PC-3 (cell line): ENCODE results near the gene CBARP. TPM values are rescaled to one million over a fixed set of nuclear protein-coding genes. Genes with fewer than 3 reads are reported as not detected.

ENCODE experiments used
- ATAC-seq: fragments of 200-7000 bp; cut with Tn5 transposase; 2 replicates; pipeline ENCODE4 v1.9.1; 2020; ENCODE audit warnings: mild to moderate bottlenecking, moderate library complexity
- BruUV-seq: library from RNA; stranded (reverse); fragments of 400-500 nt; replicated peaks from 2 replicates; lab custom pipeline; 2021; lab: Mats Ljungman, UMichigan
- CTCF ChIA-PET: fragments of 300-600 bp; sonication (Branson Sonifier 250); formaldehyde crosslinking; loops from one replicate; lab custom pipeline; 2022; ENCODE audit warnings: antibody characterized with exemption; lab: Charles Lee
- POLR2A ChIA-PET: fragments of 300-600 bp; sonication (Branson Sonifier 250); formaldehyde crosslinking; loops from one replicate; lab custom pipeline; 2022; ENCODE audit warnings: antibody characterized with exemption; ENCODE audit not compliant: unreplicated experiment; lab: Charles Lee
- DNase-seq: peaks from one replicate; pipeline ENCODE4 v3.0.0-alpha.2; 2015
- H2AFZ ChIP-seq: fragments of 300-600 bp; sonication (generic); 2 replicates; pipeline ENCODE4 v1.6.0; 2016; ENCODE audit warnings: antibody characterized with exemption, low read length
- H3F3A ChIP-seq: fragments of 300-600 bp; sonication (generic); one replicate; pipeline ENCODE4 v1.6.0; 2017; ENCODE audit warnings: antibody characterized with exemption, low read length, control low read depth, mild to moderate bottlenecking; ENCODE audit not compliant: unreplicated experiment
- H3K27ac ChIP-seq: fragments of 300-600 bp; sonication (generic); 2 replicates; pipeline ENCODE4 v1.5.1; 2016; ENCODE audit warnings: mild to moderate bottlenecking, low read length
- H3K27me3 ChIP-seq: fragments of 300-600 bp; sonication (generic); 2 replicates; pipeline ENCODE4 v1.6.1; 2016; ENCODE audit warnings: low read length, mixed read lengths
- H3K36me3 ChIP-seq: fragments of 300-600 bp; sonication (generic); 2 replicates; pipeline ENCODE4 v1.6.1; 2016; ENCODE audit warnings: low read depth, mixed run types, low read length, mixed read lengths
- H3K4me1 ChIP-seq: fragments of 300-600 bp; sonication (generic); 2 replicates; pipeline ENCODE4 v1.5.1; 2016; ENCODE audit warnings: low read length; ENCODE audit not compliant: insufficient read depth
- H3K4me2 ChIP-seq: fragments of 300-600 bp; sonication (generic); 2 replicates; pipeline ENCODE4 v1.6.0; 2016; ENCODE audit warnings: low read length
- H3K4me3 ChIP-seq: fragments of 300-600 bp; sonication (generic); 2 replicates; pipeline ENCODE4 v1.5.1; 2016; ENCODE audit warnings: mild to moderate bottlenecking, low read length, mixed read lengths
- H3K79me2 ChIP-seq: fragments of 300-600 bp; sonication (generic); 2 replicates; pipeline ENCODE4 v1.6.1; 2017; ENCODE audit warnings: low read length, mixed read lengths
- H3K9ac ChIP-seq: fragments of 300-600 bp; sonication (generic); 2 replicates; pipeline ENCODE4 v1.6.0; 2016; ENCODE audit warnings: mild to moderate bottlenecking, low read length
- H3K9me2 ChIP-seq: fragments of 300-600 bp; sonication (generic); replicated peaks from 2 replicates; pipeline ENCODE4 v1.6.1; 2016; ENCODE audit warnings: mixed run types, low read length, mixed read lengths
- H3K9me3 ChIP-seq: fragments of 300-600 bp; sonication (generic); 2 replicates; pipeline ENCODE4 v1.6.1; 2016; ENCODE audit warnings: low read length, mixed read lengths
- H4K20me1 ChIP-seq: fragments of 300-600 bp; sonication (generic); 2 replicates; pipeline ENCODE4 v1.6.1; 2016; ENCODE audit warnings: low read length, mixed read lengths
- CTCF ChIP-seq: fragments of 300-600 bp; sonication (generic); conservative IDR thresholded peaks from 2 replicates; pipeline ENCODE4 v1.5.1; 2017; ENCODE audit warnings: antibody characterized with exemption, low read depth, mild to moderate bottlenecking, low read length
- EZH2 ChIP-seq: fragments of 300-600 bp; sonication (generic); IDR thresholded peaks from one replicate; pipeline ENCODE4 v1.6.1; 2017; ENCODE audit warnings: antibody characterized with exemption, mild to moderate bottlenecking, low read length; ENCODE audit not compliant: unreplicated experiment
- EZH2phosphoT487 ChIP-seq: fragments of 300-600 bp; sonication (generic); IDR thresholded peaks from 2 replicates; pipeline ENCODE4 v1.6.1; 2018; ENCODE audit warnings: mild to moderate bottlenecking, antibody characterized with exemption, low read length, borderline replicate concordance
- intact Hi-C: fragments of 100-400 bp; cut with micrococcal nuclease; formaldehyde crosslinking; loops from 2 replicates; pipeline ENCODE4 v1.9.0; 2023
- total RNA-seq: library from RNA; depleted of rRNA; stranded (reverse); fragments of >200 nt; gene quantifications from 2 replicates; pipeline ENCODE4 v1.2.3, GENCODE V29; 2014

The CBARP gene
- total RNA-seq, 1 experiment from 2014 or later = 3.3 TPM

GRCh38 chr19:1237027-1237659 lies 662 bp downstream of the CBARP start:
- no peak for ATAC-seq
- BruUV-seq = no TSS peak

GRCh38 chr19:1236576-1236975 lies 1.2 kb downstream of the CBARP start:
- intact Hi-C loops = no loop called here
- H3K9ac ChIP-seq = no peak overlapping the region
- no peaks in the 10 kb centered on the region for H3F3A ChIP-seq
- BruUV-seq = no TSS peak
- H3K27me3 ChIP-seq = no peaks in the 10 kb centered on the region
- 0 out of 2 replicates have a peak overlapping the region, but pooled peaks have one; percentile 34 for H2AFZ ChIP-seq
- ChIA-PET CTCF (no interaction called here), POLR2A (no interaction called here)
- H3K27ac ChIP-seq = no peak overlapping the region
- H3K9me3 ChIP-seq = no peaks in the 10 kb centered on the region
- H3K4me3 ChIP-seq = peak overlapping the region; percentile 81
- H3K79me2 ChIP-seq = peaks cover 8% of the 10 kb centered on the region; the same call in 1 of the 2 replicates
- H3K36me3 ChIP-seq = no peaks in the 10 kb centered on the region
- no peaks in the 10 kb centered on the region for H3K9me2 ChIP-seq
- no peak for ATAC-seq
- peaks cover 16% of the 10 kb centered on the region for H3K4me1 ChIP-seq
- TF ChIP-seq EZH2 = no peak
- TF ChIP-seq EZH2phosphoT487 = no peak
- no peak for TF ChIP-seq CTCF
- H4K20me1 ChIP-seq = no peaks in the 10 kb centered on the region
- no peak for DNase-seq
- H3K4me2 ChIP-seq = peak overlapping the region; percentile 93

More at GRCh38 chr19:1237027-1237659, 662 bp downstream of the CBARP start:
- Histone ChIP-seq H3K79me2 (peaks cover 13% of the 10 kb centered on the region), H3K27ac (no peak overlapping the region), H3F3A (no peaks in the 10 kb centered on the region), H3K27me3 (no peaks in the 10 kb centered on the region), H3K4me1 (peaks cover 11% of the 10 kb centered on the region; the same call in 1 of the 2 replicates), H3K9ac (no peak overlapping the region), H3K4me3 (peak overlapping the region; percentile 81), H3K9me2 (no peaks in the 10 kb centered on the region), H4K20me1 (no peaks in the 10 kb centered on the region), H2AFZ (peak overlapping the region; percentile 71; the same call in 1 of the 2 replicates), H3K4me2 (peak overlapping the region; percentile 93), H3K9me3 (no peaks in the 10 kb centered on the region), H3K36me3 (no peaks in the 10 kb centered on the region)
- ChIA-PET POLR2A (no interaction called here), CTCF (no interaction called here)
- DNase-seq = no peak
- intact Hi-C loops = no loop called here
- no peak for TF ChIP-seq EZH2phosphoT487
- TF ChIP-seq EZH2 = no peak
- no peak for TF ChIP-seq CTCF
